NCI-H1105 (cell line): ENCODE results near the gene FBXL7.

Source experiments
- DNase-seq: peaks from one replicate; lab custom pipeline; 2025; lab: John Stamatoyannopoulos, UW

FBXL7 gene

GRCh38 chr5:15544039-15544438 lies 44.1 kb downstream of the FBXL7 start:
- DNase-seq: no peak

- no peak for DNase-seq
Observed at GRCh38 chr5:15545082-15545481, 45.1 kb downstream of the FBXL7 start.

- DNase-seq: no peak
Observed at GRCh38 chr5:15547261-15547839, 47.4 kb downstream of the FBXL7 start.

- no peak for DNase-seq
Observed at GRCh38 chr5:15549961-15550360, 50.0 kb downstream of the FBXL7 start.

- no peak for DNase-seq
Observed at GRCh38 chr5:15550502-15551112, 50.6 kb downstream of the FBXL7 start.

- DNase-seq: no peak
Observed at GRCh38 chr5:15551113-15551504, 51.1 kb downstream of the FBXL7 start.

- DNase-seq: no peak
Observed at GRCh38 chr5:15554542-15554941, 54.6 kb downstream of the FBXL7 start.

- no peak for DNase-seq
Observed at GRCh38 chr5:15555176-15555575, 55.2 kb downstream of the FBXL7 start.

- DNase-seq: no peak
Observed at GRCh38 chr5:15558240-15558639, 58.3 kb downstream of the FBXL7 start.

GRCh38 chr5:15558681-15559080 lies 58.7 kb downstream of the FBXL7 start:
- DNase-seq: no peak

GRCh38 chr5:15560421-15560820 lies 60.4 kb downstream of the FBXL7 start:
- no peak for DNase-seq

- no peak for DNase-seq
Observed at GRCh38 chr5:15564523-15564922, 64.5 kb downstream of the FBXL7 start.

- DNase-seq: no peak
Observed at GRCh38 chr5:15564957-15565356, 65.0 kb downstream of the FBXL7 start.

- DNase-seq: no peak
Observed at GRCh38 chr5:15566306-15566705, 66.3 kb downstream of the FBXL7 start.

GRCh38 chr5:15566789-15567188 lies 66.8 kb downstream of the FBXL7 start:
- no peak for DNase-seq

GRCh38 chr5:15570491-15570890 lies 70.5 kb downstream of the FBXL7 start:
- no peak for DNase-seq

GRCh38 chr5:15571081-15571480 lies 71.1 kb downstream of the FBXL7 start:
- no peak for DNase-seq

GRCh38 chr5:15571618-15572017 lies 71.6 kb downstream of the FBXL7 start:
- DNase-seq: no peak

GRCh38 chr5:15573590-15573989 lies 73.6 kb downstream of the FBXL7 start:
- no peak for DNase-seq

GRCh38 chr5:15574128-15574527 lies 74.1 kb downstream of the FBXL7 start:
- DNase-seq: no peak

- no peak for DNase-seq
Observed at GRCh38 chr5:15574806-15575325, 74.9 kb downstream of the FBXL7 start.

- no peak for DNase-seq
Observed at GRCh38 chr5:15575666-15576065, 75.7 kb downstream of the FBXL7 start.

- no peak for DNase-seq
Observed at GRCh38 chr5:15577132-15577531, 77.2 kb downstream of the FBXL7 start.

GRCh38 chr5:15577831-15578230 lies 77.9 kb downstream of the FBXL7 start:
- no peak for DNase-seq
